Central memory CD8-positive, alpha-beta T cell (primary cell): ENCODE results near the gene POTEJ.
"Not testable (repeated sequence)": the region's sequence is repeated elsewhere in the genome, so short reads cannot be mapped to it uniquely, and the experiment has no call there.

Experiments used
- ATAC-seq: fragments of 150-1000 bp; cut with Tn5 transposase; replicated peaks from 2 replicates; pipeline ENCODE4 v1.10.0; 2022; ENCODE audit warnings: mild to moderate bottlenecking, moderate FRiP score, moderate number of reproducible peaks; ENCODE audit not compliant: poor library complexity, severe bottlenecking; ENCODE audit errors: extremely low read depth
- DNase-seq, 2 donors: peaks; one replicate each; pipeline ENCODE4 v3.0.0; 2021; ENCODE audit warnings: low spot score in 2 of 2
- H3K27ac Mint-ChIP-seq: one replicate; pipeline ENCODE4 v1.8.0; 2022; ENCODE audit warnings: low read depth, mild to moderate bottlenecking, moderate library complexity, mixed read lengths
- H3K27me3 Mint-ChIP-seq: one replicate; pipeline ENCODE4 v1.8.0; 2022; ENCODE audit warnings: mixed read lengths
- H3K36me3 Mint-ChIP-seq: one replicate; pipeline ENCODE4 v1.8.0; 2022; ENCODE audit warnings: mild to moderate bottlenecking, moderate library complexity, mixed read lengths; ENCODE audit not compliant: insufficient read depth
- H3K4me1 Mint-ChIP-seq: one replicate; pipeline ENCODE4 v1.8.0; 2022; ENCODE audit warnings: mixed read lengths
- H3K4me3 Mint-ChIP-seq: one replicate; pipeline ENCODE4 v1.8.0; 2022; ENCODE audit warnings: mild to moderate bottlenecking, moderate library complexity, mixed read lengths
- H3K9me3 Mint-ChIP-seq: one replicate; pipeline ENCODE4 v1.8.0; 2022; ENCODE audit warnings: mixed read lengths

Gene POTEJ

DNA sequence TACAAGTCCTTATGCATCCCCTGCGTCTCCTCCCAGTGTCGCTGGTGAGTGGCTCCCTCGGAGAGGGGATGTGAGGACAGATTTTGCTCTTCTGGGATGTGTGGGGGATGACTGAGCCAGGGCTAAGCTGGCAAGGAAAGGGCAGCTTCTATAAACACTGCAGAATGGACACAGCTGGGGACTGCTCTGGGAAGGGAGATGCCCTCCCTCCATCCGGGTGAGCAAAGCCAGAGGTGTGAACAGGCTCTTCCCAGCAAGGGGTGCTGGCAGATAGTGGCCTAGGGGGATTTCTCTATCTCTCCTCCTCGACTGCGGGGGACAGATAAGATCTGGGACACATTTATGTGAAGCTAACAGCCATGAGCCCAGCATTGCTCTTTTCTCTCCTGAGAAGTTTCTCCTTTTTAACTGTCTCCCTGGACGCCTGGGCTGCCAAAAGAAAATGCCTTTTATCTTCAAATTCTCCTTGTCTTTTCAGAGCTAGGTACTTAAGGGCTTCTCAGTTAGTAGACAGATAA is 20.3 kb upstream of the POTEJ start:
- not testable (repeated sequence) for H3K4me1 Mint-ChIP-seq, H3K9me3 Mint-ChIP-seq, H3K27me3 Mint-ChIP-seq, H3K4me3 Mint-ChIP-seq, ATAC-seq, H3K36me3 Mint-ChIP-seq, H3K27ac Mint-ChIP-seq, DNase-seq

DNA sequence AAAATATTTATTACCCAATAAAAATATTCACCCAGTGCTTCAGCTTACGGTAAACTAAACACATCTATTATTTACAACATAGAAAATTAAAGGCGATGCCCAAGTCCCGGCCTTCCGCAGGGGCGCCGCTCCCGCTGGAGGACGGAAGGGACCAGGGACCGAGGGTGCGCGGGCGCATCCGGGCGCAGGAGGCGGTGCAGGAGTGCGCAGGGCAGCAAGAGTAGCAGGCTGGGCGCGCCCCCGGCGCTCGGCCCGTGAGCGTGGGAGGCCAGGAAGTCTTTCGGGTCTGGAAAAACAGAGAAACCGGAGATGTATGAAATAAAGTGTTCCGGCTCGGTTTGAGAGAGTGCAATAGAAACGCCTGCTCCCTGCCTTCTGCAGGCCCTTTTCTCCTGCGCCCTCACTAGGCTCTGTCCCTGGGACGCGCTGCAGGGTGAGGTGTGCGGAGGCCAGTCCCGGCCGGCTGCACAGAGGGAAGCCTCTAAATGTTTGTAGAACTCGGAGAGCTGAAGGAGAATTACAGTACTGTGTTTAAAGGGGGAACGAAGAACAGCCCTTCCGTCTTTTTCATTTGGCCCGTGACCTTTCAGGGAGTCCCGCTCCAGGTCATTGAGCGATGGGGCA is 18.3 kb upstream of the POTEJ start:
- not testable (repeated sequence) for ATAC-seq, H3K36me3 Mint-ChIP-seq, H3K4me1 Mint-ChIP-seq, DNase-seq, H3K27ac Mint-ChIP-seq, H3K4me3 Mint-ChIP-seq, H3K9me3 Mint-ChIP-seq, H3K27me3 Mint-ChIP-seq

DNA sequence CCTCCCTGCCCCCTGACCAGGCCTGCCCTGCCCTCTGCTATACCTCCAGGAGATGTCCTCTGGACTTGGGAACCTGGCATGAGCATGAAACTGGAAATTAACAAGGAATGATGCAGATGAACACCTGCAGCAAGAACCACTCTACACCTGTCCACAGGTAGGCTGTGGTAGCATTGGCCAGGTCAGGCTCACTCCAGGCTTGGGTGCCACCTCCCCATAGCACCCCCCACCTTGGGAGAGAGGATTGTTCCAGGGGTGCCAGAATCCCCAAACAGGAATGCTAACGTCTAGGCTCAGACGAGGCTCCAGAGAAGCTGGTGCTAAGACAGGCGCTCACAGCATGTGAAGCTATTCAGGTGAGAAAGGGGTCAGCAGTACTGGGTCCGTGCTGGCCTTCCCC is 17.2 kb upstream of the POTEJ start:
- H3K36me3 Mint-ChIP-seq, H3K9me3 Mint-ChIP-seq, DNase-seq, ATAC-seq, H3K27me3 Mint-ChIP-seq, H3K4me1 Mint-ChIP-seq, H3K4me3 Mint-ChIP-seq, H3K27ac Mint-ChIP-seq: not testable (repeated sequence)

DNA sequence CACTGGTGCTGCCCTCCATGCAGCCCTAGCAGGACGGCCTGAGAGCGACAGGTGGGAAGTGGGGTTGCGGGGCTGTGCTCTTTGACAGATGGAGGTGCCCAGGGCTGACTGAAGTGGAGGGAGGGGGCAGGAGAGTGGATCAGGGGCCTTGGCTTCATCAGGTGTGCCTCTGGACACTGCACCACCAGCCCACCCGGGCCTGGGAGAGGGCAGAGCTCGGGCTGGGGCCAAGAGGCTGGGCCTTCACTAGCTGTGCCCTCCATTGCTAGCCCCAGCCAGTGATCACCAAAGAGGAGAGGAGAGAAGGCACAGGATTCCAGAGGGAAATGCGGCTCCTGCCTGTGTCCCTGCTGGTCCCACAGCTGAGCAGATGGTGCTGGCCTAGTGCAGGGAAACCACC is 14.5 kb upstream of the POTEJ start:
- not testable (repeated sequence) for ATAC-seq, H3K4me3 Mint-ChIP-seq, H3K27ac Mint-ChIP-seq, DNase-seq, H3K4me1 Mint-ChIP-seq, H3K27me3 Mint-ChIP-seq, H3K9me3 Mint-ChIP-seq, H3K36me3 Mint-ChIP-seq

DNA sequence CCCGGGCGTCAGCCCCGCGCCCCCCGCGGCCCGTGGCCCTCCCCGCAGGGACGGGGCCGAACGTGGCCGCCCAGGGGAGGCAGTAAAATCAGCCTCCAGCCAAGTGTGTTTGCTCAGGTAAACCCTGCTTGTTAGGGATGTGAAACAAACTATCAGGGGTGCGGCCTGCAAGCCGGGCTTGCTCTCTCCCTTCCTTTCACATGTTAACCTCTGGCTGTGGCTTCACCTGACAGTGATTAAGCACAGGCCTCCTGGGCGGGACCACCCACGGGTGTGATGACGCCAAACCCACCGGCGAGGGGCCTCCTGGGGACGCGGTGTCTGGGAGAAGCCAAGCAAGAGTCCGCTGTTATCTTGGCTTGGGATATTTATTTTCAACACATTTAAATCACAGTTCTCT is 13.2 kb upstream of the POTEJ start:
- not testable (repeated sequence) for DNase-seq, H3K27me3 Mint-ChIP-seq, H3K4me3 Mint-ChIP-seq, H3K27ac Mint-ChIP-seq, H3K9me3 Mint-ChIP-seq, H3K4me1 Mint-ChIP-seq, ATAC-seq, H3K36me3 Mint-ChIP-seq

DNA sequence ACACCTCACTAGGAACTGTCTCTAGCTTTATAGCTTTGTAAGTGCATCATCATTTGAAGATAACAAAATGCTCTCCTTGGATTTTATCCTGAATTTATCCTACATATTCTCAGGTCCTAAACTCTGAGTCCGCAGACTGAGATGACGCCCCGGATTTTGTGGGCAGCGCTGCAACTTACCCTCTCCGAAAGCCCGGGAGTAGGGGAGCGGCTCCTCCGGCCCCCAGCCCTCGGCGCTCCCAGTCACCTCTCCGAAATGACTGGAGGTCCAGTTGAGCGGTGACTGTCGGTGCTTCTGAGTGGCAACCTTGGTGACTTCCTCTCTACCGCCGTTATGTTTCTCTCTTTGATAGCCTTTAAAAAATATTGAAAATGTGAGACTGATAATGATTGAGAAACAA is 12.8 kb upstream of the POTEJ start:
- not testable (repeated sequence) for H3K27me3 Mint-ChIP-seq, ATAC-seq, H3K4me1 Mint-ChIP-seq, H3K9me3 Mint-ChIP-seq, H3K27ac Mint-ChIP-seq, H3K36me3 Mint-ChIP-seq, DNase-seq, H3K4me3 Mint-ChIP-seq

DNA sequence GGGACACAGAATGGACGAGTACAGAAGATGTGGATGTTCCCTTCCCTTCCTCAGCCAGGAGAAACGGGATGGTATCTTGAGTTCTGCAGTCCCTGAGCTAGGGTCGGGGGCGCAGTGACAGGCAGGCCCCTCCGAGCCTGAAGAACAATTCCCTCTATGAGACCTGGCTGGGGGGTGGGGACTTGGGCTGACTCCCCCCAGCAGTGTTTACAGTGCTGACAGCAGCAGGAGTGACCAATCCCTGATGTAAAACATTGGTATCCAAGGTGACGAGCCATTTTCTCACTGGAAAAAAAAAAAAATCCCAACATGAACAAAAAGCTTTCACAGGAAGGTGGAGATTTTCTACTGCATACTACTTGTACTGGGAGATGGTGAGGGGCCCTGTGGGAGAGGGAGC is 11.8 kb upstream of the POTEJ start, which contains the start of gene CFC1:
CFC1 (minus strand) TSS at position 183 of the 400 bp plus-strand sequence. CDS start 288 bp downstream, outside the sequence.
- H3K4me3 Mint-ChIP-seq, H3K36me3 Mint-ChIP-seq, H3K4me1 Mint-ChIP-seq, H3K27me3 Mint-ChIP-seq, ATAC-seq, H3K9me3 Mint-ChIP-seq, H3K27ac Mint-ChIP-seq, DNase-seq: not testable (repeated sequence)

DNA sequence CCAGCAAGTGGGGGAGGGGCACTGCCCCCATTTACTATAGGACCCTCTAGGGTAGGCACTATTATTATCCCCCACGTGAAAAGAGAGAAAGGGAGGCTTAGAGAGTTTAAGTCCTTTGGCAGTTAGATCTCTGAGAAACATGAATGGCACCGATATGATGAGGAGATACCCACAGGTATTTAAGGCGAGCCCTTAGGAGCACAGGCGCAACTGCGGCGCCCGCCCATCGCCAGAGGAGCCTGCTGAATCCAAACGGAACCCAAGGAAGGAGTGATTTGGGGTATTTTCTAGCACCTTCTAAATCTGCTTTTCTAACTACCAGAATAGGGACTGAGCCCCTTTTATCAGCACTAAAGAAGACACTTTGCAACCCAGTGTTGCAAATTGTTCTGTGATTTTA is 11.3 kb upstream of the POTEJ start:
- not testable (repeated sequence) for ATAC-seq, H3K4me3 Mint-ChIP-seq, H3K27ac Mint-ChIP-seq, DNase-seq, H3K27me3 Mint-ChIP-seq, H3K9me3 Mint-ChIP-seq, H3K4me1 Mint-ChIP-seq, H3K36me3 Mint-ChIP-seq

DNA sequence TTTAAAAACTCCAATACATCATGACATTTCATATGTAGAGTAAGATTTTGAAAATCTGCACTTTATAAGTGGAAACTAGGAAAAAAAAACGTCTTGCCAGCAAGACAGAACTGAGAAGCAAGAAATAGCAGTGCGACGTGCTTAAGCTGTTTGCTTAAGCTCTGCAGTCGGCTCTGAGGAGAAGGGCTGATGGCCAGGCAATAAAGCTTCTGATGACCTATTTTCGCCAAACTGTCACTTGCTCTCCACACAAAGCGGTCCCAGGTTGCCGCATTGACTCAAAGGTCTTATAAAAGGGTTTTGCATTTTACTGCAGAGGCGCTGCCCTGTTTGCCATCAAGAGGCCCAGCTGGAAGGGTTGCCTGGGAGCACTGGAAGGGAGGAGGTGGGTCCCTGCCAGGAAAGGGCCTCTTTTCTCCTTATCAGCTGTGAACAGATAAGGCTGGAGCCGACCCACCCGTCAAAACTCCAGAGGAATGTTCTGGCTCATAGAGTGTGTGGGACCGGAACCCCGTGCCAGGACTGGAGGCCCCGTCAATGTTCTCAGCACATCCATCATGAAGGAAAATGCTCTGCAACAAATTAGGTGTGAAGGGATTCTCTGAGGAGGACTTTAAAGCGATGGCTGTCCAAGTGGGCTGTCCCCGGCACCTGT is 9.5 kb upstream of the POTEJ start:
- H3K36me3 Mint-ChIP-seq, H3K4me1 Mint-ChIP-seq, H3K4me3 Mint-ChIP-seq, H3K27ac Mint-ChIP-seq, DNase-seq, H3K9me3 Mint-ChIP-seq, ATAC-seq, H3K27me3 Mint-ChIP-seq: not testable (repeated sequence)

DNA sequence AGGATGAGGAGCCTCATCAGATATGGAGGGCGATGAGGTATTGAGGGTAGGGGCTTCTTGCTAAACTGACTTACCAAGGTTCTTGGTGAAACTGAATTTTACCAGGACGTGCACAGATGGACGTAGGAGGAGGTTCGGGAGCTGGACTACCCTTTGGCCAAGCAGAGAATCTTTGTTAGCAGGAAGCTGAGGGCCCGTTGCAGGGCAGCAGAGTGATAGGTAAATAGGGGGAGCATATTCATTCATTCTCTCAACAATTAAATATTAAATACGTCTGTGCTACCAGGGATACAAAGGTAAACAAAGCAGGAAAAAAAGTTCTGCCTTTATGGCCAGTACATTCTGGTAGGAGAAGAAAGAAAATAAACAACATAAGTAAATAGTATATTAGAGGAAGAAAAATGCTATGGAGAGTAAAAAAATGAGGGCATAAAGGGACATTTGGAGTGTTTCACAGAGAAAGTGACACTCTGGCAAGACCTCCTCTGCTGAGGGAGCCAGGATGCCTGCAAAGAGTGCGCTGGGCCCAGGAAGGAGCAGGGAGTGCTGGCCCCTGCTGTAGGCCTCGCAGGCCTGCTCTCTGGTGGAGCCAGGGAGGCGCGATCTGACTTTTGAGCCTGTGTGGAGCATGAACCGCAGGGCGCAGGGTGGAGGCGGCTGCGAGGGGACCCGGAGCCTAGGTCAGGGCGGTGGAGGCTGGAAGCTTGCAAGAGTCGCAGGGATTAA is 2.8 kb upstream of the POTEJ start:
- not testable (repeated sequence) for H3K9me3 Mint-ChIP-seq, H3K27ac Mint-ChIP-seq, DNase-seq, H3K4me1 Mint-ChIP-seq, H3K4me3 Mint-ChIP-seq, H3K27me3 Mint-ChIP-seq, H3K36me3 Mint-ChIP-seq, ATAC-seq

DNA sequence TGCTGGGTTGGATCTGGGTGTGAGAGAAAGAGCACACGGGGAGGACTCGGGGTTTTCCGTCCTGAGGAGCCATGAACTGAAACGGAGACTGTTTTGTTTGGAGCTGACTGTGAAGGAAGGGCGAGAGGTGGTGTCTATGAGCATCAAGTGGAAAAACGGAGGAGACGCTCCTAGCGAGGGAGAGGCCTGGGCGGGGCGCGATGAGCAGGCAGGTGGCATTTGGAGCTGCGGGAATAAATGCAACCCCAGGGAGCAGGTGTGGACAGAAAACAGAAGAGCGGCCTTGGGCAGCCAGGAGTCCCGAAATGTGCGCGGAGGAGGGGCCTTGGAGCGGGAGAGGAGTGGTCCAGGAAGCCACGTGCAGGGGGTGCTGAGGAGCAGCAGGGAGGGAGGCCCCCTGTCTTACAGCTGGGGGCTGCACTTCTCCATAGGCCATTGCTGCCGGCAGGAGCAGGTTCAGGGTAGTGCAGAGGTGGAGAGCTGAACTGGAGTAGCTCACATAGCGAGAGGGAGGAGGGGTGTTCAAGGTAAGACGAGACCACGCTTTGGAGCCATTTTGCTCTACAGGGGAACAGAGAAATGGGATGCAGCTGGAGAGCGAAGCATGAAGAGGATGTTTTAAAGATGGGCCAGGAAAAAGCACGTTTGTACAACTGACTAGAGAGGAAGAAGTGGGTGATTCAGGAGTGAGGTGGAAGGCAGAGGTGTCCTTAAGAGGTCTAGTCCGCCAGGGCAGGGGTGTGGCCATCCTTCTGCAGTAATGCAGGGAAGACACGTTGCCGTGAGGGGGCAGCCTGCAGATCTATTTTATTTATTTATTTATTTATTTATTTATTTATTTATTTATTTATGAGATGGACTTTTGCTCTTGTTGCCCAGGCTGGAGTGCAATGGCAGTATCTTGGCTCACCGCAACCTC is 2.0 kb upstream of the POTEJ start:
- not testable (repeated sequence) for H3K4me1 Mint-ChIP-seq, H3K36me3 Mint-ChIP-seq, H3K27ac Mint-ChIP-seq, DNase-seq, H3K4me3 Mint-ChIP-seq, ATAC-seq, H3K9me3 Mint-ChIP-seq, H3K27me3 Mint-ChIP-seq

DNA sequence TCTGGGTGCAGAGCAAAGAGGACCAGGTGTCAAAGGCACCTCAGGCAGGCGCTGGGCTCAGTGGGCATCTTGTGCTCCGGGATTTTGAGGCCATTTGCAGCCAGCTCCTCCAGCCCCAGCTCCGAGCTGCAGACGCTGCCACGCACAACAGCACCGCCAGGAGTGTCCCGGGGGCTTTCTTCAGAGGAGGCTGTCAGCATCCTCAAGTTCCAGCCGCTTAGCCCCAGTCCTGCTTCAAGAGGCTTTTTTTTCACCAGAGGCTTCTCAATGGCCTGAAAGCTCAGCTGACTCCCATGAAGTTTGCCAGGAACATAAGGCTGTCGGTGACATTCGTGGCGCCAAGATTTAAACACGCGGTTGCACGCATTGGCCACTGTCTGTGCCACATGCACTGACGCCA is 754 bp upstream of the POTEJ start:
- H3K4me1 Mint-ChIP-seq, H3K36me3 Mint-ChIP-seq, H3K4me3 Mint-ChIP-seq, H3K27ac Mint-ChIP-seq, DNase-seq, ATAC-seq, H3K9me3 Mint-ChIP-seq, H3K27me3 Mint-ChIP-seq: not testable (repeated sequence)
